Measurements from ENCODE around the gene CDC16.

DNA sequence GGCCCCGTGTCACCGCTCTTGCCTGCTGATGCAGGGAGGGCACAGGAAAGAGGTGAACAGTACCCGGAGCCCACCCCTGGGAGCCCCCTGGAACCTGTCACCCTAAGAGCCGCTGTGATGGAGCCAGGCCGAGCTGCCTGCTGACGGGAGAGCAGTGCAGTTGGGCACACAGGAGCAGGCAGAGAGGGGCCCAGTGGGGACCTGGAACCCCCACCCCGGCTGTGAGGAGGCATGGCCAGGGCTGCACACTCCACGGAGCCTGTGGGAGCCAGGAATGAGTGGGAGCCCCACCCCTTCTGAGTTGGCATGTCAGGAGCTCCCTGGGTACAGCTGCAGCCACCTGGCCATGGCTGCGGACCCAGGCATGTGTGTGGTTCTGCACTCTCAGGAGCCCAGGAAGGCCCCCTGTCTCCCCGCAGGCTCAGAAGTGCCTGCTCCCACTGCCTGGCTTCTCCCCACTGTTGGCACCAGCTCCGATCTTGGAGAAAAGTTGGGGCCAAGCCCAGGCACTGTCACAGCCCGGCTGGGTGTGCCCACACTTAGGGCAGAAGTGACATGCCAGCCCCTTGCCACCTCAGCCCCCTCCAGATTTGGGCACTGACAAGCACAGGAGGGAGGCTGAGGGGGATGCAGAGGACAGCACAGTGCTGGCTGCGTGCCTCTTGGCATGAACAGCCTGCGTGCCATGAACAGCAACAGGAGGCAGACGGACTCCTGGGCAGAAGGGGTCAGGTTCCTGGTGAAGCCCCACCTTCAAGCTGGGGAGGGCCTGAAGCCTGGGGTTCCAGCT is 49.3 kb upstream of the CDC16 start:
- TF ChIP-seq, protein P1, sequence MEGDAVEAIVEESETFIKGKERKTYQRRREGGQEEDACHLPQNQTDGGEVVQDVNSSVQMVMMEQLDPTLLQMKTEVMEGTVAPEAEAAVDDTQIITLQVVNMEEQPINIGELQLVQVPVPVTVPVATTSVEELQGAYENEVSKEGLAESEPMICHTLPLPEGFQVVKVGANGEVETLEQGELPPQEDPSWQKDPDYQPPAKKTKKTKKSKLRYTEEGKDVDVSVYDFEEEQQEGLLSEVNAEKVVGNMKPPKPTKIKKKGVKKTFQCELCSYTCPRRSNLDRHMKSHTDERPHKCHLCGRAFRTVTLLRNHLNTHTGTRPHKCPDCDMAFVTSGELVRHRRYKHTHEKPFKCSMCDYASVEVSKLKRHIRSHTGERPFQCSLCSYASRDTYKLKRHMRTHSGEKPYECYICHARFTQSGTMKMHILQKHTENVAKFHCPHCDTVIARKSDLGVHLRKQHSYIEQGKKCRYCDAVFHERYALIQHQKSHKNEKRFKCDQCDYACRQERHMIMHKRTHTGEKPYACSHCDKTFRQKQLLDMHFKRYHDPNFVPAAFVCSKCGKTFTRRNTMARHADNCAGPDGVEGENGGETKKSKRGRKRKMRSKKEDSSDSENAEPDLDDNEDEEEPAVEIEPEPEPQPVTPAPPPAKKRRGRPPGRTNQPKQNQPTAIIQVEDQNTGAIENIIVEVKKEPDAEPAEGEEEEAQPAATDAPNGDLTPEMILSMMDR (IDR thresholded peaks at IDR 0.05; ENCODE audit: insufficient read depth, low read length): no peak
- no peak for TF ChIP-seq POLR2AphosphoS5 (IDR thresholded peaks at IDR 0.05; ENCODE audit: low read depth)
- TF ChIP-seq GABPA (IDR thresholded peaks at IDR 0.05; ENCODE audit: low read depth): no peak

Data from HL-60 (cell line).